CD4-positive, alpha-beta T cell treated with Interleukin-2 at 100 ng/mL for 4 hours (primary cell): ENCODE results near the gene PRMT2.
"Not testable (repeated sequence)": the region's sequence is repeated elsewhere in the genome, so short reads cannot be mapped to it uniquely, and the experiment has no call there.

Source experiments
- DNase-seq: peaks from one replicate; pipeline ENCODE4 v3.0.0-alpha.2; 2020; ENCODE audit warnings: low spot score

The PRMT2 gene

DNA sequence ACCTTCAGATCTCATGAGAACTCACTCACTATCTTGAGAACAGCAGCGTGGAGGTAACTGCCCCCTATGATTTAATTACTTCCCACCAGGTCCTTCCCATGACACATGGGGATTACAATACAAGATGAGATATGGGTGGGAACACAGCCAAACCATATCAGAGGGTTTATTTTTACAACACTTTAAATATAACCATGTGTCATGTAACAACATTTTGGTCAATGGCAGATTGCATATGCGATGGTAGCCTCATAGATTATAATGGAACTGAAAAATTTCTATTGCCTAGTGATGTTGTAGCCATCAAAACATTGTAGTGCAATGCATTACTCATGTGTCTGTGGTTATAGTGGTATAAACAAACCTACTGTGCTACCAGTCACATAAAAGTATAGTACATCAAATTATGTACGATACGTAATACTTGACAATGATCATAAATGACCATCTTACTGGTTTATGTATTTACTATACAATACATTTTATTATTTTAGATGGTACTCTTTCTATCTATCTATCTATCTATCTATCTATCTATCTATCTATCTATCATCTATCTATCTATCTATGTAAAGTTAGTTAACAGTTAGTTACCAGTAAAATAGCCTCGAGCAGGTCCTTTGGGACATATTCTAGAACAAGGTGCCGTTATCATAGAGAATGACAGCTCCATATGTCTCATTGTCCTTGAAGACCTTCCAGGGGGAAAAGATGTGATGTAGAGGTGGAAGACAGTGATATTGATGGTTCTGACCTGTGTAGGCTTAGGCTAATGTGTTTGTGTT, 18.0 kb upstream of the PRMT2 start:
- DNase-seq: peak; percentile 20

DNA sequence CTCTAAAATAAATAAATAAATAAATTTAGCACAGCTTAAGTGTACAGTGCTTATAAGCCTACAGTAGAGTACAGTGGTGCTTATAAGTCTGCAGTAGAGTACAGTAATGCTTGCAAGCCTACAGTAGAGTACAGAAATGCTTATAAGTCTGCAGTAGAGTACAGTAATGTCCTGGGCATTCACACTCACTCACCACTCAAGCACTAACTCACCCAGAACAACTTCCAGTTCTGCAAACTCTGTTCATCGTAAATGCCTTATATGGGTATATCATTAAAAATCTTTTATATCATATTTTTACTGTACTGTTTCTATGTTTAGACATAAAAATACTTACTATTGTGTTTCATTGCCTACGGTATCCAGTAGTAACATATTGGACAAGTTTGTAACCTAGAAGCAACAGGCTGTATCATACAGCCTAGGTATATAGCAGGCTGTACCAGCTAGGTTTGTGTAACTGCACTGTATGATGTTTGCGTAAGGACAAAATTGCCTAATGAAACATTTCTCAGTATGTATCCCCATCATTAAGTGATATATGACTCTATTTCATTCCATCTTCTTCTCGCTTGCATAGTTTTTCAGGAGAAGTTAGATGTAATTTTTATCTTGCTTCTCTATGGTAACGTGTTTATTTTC, 16.6 kb upstream of the PRMT2 start:
- DNase-seq: no peak

DNA sequence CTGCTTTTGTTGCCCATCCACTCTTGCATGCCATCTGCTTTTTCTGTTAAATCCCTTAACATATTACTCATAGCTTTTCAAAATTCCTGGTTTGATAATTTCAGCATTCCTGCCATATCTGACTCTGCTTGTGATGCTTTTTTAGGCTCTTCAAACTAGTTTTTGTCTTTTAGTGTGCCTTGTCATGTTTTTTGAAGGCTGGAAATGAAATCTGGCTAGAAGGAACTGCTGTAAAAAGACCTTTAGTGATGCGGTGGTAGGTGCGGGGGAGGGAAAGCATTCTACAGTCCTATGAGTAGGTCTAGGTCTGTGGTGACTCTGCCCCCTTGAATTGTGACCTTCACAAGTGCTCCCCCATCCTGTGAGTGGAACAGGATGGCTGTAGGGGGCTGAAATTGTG, 15.6 kb upstream of the PRMT2 start:
- DNase-seq: no peak

DNA sequence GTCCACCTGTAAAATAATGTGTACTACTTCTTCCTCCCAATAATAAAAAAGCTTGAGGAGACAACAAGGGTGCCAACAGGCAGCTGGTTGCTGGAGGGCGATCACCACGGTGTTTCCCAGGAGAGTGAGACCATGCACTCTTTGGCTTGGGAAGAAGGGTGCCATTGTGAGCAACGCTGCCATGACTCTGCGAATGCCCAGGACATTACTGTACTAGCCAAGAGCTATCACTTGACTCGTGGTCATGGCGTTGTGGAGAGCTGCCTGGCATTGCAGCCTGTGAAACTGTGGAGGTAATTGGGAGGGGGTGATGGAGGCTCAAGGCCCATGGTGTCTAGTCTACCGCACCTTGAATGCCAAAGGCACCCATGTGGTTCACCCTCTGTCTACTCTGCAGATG, 14.6 kb upstream of the PRMT2 start:
- no peak for DNase-seq

DNA sequence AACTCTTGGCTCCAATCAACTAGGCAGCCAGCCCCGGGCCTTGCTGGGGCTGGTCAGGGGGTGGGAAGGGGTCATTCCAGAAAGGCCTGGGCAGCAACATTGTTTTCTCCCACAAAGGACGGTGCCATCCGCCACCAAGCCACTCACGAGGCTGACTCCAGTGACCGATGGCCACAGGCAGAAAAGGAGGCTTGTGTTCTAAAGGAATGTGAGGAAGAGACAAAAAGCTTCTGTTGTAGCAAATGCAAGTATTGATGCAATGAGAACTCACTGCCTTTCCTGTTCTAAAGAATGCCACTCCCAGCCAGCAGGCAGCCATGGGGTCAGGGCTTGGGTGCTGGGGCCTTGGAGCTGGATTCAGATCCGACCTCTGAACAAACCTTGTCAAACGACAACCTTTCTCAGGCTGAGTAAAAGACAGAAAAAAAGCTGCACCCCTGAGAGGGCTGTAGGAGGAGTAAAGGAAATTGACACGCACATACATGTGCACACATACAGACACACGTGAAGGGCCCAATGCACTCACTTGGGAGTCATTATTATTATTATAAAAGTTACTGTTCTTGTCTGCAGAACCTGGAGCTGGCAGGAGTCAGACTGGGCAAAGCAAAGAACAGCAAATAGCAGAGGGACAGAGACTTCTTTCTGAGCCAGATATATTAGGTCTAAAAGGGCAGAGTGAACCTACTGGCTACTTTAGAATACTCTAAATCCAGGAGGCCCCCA, 13.9 kb upstream of the PRMT2 start:
- DNase-seq: peak; percentile 38

DNA sequence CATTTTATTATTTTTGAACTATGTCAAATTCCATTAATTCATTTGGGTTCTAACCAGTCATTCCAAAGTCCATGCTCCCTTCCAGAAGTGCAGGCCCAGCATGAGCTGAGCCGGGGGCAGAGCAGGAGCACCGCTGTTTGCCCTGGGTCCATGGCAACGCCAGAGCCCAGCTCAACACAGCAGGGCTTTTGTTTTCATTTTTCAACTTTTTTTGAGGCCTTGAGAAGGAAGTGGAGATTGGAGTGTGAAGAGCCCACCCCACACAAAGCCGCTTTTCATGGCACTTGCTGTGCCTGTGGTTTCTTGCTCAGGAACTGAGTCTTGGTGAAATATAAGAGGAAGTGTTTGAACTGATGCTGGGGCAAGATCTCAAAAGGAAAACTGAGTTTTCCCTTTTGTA, 13.2 kb upstream of the PRMT2 start:
- peak; percentile 69 for DNase-seq

DNA sequence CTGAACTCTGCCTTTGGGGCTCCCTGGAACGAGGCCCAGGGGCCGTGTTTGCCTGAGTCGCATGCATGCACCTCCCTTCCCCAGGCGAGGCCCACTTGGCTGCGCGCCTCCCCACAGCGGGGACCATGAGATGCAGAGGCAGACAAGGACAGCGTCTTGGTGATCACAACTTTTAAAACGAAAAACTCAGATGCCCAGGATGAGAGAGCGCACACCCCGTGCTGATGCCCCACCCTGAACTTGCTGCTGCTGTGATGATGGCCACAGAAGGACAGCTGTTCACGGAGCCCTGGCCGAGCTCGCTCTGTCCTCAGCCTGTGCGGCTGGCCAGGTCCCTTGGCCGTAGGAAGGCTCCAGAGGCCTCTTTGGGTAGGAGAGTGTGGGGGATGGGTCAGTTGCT, 11.4 kb upstream of the PRMT2 start:
- DNase-seq: no peak

DNA sequence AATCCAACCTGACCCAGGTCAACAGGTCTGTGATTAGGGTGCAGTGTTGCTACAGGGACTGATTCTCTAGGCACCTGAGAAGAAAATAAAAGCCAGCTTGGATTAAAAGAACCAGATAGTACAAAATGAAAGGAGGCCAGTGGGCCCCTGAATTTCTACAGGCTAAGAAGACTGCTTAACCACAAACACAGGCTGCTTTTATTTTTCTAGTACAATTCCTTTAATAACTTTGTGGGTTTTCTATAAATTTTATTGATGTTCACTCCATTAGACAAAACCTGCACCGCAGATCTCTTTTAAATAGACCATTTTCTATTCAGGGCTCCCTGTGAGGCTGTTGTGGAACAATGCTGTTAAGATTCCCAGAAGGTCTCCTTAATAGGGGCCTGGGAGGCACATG, 9.7 kb upstream of the PRMT2 start:
- no peak for DNase-seq

DNA sequence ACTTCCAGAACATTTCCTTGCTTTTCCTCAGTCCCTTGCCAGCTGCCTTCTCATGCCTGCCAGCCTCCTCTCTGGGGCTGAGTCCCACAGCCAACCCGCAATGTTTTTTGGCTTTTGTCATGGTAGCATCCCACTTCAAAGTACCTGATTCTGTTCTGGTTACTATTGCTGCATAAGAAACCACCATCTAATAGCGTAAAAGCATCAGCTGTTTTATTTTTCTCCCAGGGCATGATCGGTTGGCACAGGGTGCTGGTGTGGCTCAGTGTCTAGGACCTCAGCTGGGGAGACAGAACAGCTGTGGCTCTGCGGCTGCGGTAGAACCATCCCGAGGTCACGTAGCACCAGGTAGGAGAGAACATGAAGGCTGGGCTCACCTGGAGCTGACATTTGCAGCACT, 8.9 kb upstream of the PRMT2 start:
- DNase-seq: peak; percentile 59

DNA sequence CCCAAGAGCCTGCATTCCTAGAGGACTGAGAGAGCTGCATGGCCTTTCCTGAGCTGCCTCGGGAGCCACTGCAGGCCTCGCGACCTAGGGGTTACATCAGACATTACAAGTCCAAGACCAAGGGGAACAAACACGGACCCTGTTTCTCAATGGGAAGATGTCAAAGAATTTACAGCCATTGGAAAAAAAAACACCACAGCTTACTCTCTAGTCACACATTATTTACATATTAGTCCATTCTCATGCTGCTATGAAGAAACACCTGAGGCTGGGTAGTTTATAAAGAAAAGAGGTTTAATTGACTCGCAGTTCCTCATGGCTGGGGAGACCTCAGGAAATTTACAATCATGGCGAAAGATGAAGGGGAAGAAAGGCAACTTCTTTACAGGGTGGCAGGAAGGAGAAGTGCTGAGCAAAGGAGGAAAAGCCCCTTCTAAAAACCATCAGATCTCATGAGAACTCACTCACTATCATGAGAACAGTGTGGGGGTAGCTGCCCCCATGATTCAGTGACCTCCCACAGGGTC, 8.4 kb upstream of the PRMT2 start:
- no peak for DNase-seq

DNA sequence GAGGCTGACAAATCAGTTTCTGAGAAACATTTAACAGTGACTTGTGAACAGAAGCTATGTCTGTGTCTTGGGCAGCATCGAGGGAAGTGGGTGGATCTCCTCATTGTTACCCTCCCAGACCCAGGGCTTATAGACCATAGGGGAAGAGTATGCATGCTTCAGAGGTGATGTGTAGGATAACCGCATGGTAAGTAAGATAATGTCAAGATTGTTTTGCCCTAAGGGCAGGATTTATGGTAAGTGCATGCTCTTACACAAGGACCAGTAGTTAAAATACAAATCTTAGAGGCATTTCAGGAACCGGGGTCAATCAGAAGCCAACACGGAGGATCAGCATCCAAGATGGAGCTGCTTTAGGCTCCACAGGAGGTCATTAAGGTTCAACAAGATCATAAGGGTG, 7.7 kb upstream of the PRMT2 start:
- DNase-seq: no peak

DNA sequence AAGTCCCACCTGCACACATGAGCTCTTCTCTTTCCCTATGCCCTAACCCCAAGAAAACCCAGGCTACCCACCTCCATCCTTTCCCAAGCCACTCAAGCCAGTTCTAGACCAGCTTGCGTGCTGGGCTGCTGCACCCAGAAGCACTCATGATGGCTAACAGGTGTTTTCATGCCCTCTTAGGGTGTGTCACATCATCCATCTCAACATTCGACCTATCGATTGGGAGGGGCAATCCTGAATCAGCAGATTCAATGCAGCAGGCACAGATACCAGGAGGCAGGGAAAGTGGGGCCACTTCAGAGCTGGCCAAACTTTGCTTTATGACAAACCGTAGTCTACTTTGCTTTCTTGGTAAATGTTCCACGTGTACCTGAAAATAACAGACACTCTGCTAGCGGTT, 6.6 kb upstream of the PRMT2 start:
- DNase-seq: no peak

DNA sequence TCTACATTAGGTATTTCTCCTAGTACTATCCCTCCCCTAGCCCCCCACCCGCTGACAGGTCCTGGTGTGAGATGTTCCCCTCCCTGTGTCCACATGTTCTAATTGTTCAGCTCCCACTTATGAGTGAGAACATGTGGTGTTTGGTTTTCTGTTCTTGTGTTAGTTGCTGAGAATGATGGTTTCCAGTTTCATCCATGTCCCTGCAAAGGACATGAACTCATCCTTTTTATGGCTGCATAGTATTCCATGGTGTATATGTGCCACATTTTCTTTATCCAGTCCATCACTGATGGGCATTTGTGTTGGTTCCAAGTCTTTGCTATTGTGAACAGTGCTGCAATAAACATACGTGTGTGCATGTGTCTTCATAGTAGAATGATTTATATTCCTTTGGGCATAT, 4.6 kb upstream of the PRMT2 start:
- DNase-seq: not testable (repeated sequence)

DNA sequence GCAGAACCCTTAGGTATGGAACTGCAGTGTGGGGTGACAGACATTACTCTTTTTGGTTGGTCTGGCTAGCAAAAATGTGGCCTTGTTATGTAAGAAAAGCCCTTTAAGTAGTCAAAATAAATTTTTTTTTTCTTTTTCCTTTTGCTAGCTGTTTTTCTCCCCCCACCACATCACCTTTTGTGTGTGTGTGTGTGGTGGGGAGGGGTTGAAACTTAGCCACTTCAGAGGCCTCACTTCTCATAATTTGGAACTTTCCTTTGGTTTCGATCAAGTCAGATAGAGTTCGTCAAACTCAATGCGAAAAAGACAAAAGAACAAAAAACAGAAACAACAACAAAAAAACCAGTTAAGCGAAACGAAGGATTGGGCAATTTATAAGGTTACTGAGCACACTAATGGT, 1.9 kb upstream of the PRMT2 start:
- DNase-seq: peak; percentile 59

DNA sequence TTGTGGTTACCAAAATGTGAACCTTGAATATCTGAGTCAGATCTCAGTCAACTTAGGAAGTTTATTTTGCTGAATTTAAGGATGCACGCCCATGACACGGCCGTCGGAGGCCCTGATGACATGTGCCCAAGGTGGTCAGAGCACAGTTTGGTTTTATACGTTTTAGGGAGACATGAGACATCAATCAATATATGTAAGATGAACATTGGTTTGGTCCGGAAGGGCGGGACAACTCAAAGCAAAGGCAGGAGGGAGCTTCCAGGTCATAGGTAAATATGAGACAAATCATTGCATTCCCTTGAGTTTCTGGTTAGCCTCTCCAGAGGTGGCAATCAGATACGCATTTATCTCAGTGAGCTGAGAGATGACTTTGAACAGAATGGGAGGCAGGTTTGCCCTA, 1.0 kb upstream of the PRMT2 start:
- peak; percentile 13 for DNase-seq

DNA sequence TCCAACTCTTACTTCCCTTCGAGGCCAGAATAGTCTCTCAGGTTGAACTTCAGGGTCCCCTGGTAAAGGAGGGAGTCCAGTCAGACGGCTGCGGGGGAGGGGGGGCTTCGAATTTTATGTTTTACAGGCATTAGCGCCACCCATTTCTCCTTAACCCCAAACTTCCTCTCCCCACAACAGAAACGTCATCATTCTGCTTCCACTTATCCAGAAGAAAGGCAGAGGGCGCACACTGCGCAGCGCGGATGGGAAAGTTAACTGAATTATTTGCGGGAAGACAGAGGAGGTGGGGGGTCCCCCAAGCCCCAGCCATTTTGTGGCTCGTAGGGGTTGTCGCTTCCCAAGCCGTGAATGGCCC, 529 bp upstream of the PRMT2 start:
- peak; percentile 48 for DNase-seq

DNA sequence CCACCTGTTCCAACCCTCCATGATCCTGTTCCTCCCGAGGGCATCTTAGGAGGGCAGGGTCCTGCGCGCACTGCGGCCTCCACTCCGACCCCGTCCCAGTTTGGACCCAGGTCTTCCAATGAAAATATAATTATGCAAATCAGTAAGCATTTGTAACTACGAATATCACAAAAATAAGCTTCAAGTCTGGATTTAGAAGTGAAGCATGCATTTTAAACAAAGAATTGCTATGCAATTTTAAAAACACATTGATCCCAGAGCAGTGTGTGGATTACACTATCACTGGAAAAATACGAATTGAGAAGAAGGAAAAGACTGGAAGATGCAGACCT, 673 bp downstream of the PRMT2 start:
- no peak for DNase-seq

DNA sequence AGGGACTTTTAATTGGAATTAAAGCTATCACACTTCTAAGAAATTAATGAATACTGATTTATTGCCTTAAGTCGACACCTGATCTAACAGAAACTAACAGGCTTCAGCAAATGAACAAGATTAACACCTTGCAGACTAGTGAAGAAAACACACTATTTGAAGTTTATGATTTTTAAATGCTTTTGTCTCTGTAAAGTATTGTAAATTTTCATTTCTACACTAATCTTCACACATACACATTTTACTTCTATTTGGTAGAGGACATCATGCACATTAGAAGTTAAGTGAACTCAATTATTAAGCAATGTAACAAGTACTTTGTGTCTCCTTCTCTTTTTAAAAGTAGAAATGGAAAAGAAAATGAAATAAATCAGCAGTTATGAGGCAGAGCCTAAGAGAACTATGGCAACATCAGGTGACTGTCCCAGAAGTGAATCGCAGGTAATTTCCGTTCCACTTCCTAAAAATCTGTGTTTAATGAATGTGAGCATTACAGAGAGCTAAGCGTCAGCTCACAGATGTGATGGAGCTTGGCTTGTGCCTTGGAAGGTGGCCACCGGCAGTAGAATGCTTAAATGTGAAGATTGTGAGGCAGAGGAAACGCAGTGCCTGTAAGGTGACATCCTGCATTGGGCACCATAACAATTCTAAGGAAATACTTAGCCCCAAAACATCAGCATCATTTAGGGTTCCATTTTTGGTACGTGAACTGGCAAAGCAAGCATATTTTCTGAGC, 1.2 kb downstream of the PRMT2 start:
- DNase-seq: peak; percentile 25

DNA sequence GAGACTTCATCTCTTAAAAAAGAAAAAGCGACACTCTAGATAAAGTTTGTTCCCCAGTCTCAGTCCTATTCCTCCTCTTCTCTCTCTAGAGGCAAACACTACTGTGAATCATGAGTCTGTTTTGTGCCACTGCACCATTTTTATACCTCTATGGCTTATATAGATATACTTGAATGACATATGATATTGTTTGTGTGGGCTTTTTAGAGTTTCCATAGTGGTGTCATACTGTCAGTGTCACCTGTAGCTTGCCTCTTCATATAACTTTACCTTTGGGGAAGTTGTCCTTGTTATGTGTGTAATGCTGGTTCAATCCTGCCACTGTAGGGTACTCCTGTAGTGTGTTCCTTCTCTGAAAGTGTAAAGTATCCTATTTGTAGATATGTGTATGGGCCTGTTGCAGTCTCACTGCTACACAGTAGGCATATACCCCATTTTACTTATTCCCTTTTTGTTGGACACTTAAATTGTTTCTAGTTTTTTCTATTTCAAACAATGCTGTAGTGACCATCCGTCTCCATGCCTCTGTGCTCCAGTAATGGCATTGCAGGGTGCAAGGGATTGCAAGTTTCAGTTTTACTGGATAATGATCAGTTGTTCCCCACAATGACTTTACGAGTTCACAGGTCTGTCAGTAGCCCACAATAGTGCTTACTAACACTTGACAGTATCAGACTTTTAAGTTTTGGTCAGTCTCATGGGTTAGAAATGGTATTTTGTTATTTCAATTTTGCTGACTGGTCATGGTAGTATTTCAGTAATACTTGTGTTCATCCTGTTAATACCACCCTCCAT, 2.7 kb downstream of the PRMT2 start:
- peak; percentile 22 for DNase-seq

DNA sequence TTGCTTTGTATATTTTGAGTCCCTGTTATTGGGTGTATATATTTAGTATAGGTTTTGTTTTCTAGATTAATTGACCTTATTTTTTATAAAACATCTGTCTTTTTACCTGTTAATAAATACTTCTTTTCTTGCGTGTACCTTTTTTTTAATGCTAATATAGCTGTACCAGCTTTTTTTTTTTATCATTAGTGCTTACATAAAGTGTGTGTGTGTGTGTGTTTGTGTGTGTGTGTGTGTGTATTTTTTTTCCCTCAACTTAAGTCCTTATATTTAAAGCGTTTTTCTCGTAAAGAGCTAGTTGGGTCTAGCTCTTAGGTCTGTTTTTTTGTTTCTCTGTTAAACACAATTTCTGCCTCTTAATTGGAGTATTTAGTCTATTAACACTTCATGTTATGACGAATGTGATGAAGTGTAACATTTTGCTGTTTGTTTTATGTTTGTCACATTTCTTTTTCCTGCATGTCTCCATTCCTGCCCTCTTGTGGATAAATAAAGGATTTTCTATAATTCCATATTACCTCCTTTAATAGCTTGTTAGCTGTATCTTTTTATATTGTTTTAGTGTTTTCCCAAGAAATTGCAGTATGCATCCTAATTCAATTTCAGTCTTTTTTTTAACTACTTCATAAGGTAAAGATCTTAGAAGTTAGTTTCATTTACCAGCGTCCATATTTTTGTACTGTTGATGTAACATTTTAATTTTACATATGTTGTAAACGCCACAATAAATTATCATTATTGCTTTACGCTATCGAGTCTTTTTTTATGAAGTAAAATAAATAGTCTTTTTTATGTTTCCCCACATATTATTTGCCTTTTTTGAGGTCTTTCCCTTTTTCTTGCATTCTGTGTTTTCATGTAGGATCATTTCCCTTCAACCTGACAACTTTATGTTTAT, 4.3 kb downstream of the PRMT2 start:
- peak; percentile 24 for DNase-seq

DNA sequence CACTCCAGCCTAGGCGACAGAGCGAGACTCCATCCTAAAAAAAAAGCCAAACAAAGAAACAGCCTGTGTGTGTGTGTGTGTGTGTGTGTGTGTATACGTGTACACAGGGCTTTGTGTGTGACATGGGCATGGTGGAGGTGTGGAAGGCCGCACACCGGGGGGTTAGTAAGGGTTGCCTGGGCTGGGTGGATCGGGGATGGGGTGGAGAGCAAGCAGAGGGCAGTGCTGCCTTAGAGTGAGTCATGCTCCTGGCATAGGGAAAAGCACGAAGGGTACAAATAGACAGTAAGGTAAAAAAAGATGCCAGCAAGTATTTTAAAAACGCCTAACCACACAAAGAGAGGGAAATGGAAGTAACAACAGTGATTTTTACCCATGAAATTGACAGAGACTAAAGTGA, 6.2 kb downstream of the PRMT2 start:
- no peak for DNase-seq
